Panc1 (cell line): ENCODE measurements around the gene KLHL3. TPM values are rescaled to one million over a fixed set of nuclear protein-coding genes. Genes with fewer than 3 reads are reported as not detected.

ENCODE experiments used
- ATAC-seq: fragments of 200-7000 bp; cut with Tn5 transposase; 2 replicates; pipeline ENCODE4 v1.9.1; 2020; ENCODE audit warnings: mild to moderate bottlenecking, moderate library complexity
- BruUV-seq: library from RNA; stranded (reverse); fragments of 400-500 nt; replicated peaks from 2 replicates; lab custom pipeline; 2021; lab: Mats Ljungman, UMichigan
- CTCF ChIA-PET: fragments of 300-600 bp; sonication (Branson Sonifier 250); formaldehyde crosslinking; loops from one replicate; lab custom pipeline; 2022; ENCODE audit warnings: antibody characterized with exemption; lab: Charles Lee
- POLR2A ChIA-PET: fragments of 300-600 bp; sonication (Branson Sonifier 250); formaldehyde crosslinking; loops from one replicate; lab custom pipeline; 2022; ENCODE audit warnings: antibody characterized with exemption; lab: Charles Lee
- DNase-seq: peaks from one replicate; pipeline ENCODE4 v3.0.0-alpha.2; 2010; ENCODE audit warnings: low read depth, low spot score
- H3K27ac ChIP-seq: 2 replicates; pipeline ENCODE4 v1.5.1; 2011; ENCODE audit warnings: mild to moderate bottlenecking, low read length, inconsistent platforms
- H3K27me3 ChIP-seq: fragments of 200-500 bp; sonication (Bioruptor generic); 2 replicates; pipeline ENCODE4 v1.6.0; 2014; ENCODE audit warnings: low read length, inconsistent platforms; ENCODE audit not compliant: control insufficient read depth, insufficient read depth
- H3K36me3 ChIP-seq: fragments of 200-500 bp; sonication (Bioruptor generic); 2 replicates; pipeline ENCODE4 v1.5.1; 2014; ENCODE audit warnings: inconsistent platforms, mild to moderate bottlenecking, low read length, moderate library complexity; ENCODE audit not compliant: control insufficient read depth, insufficient read depth
- H3K4me1 ChIP-seq: 2 replicates; pipeline ENCODE4 v1.5.1; 2011; ENCODE audit warnings: inconsistent platforms, mild to moderate bottlenecking, low read length, moderate library complexity; ENCODE audit not compliant: control insufficient read depth, insufficient read depth
- H3K4me3 ChIP-seq, 2 experiments: 2 replicates each; pipeline ENCODE4 v1.5.1; 2011 to 2012; ENCODE audit warnings: low read depth in 2 of 2, low read length in 2 of 2, mild to moderate bottlenecking in 2 of 2, inconsistent platforms in 1 of 2, moderate library complexity in 1 of 2
- H3K9me3 ChIP-seq: fragments of 200-500 bp; sonication (Bioruptor generic); 2 replicates; pipeline ENCODE4 v1.5.1; 2014; ENCODE audit warnings: low read depth, mild to moderate bottlenecking, inconsistent platforms, low read length, moderate library complexity; ENCODE audit not compliant: control insufficient read depth, insufficient read depth
- CTCF ChIP-seq: fragments of 450-650 bp; IDR thresholded peaks from 2 replicates; pipeline ENCODE4 v1.5.1; 2017; ENCODE audit warnings: mild to moderate bottlenecking
- POLR2AphosphoS5 ChIP-seq: IDR thresholded peaks from 2 replicates; pipeline ENCODE4 v1.6.1; 2012; ENCODE audit warnings: mild to moderate bottlenecking, low read depth, low read length, moderate library complexity
- SIN3A ChIP-seq: IDR thresholded peaks from 2 replicates; pipeline ENCODE4 v1.6.1; 2012; ENCODE audit warnings: low read depth, mild to moderate bottlenecking, low read length, moderate library complexity, borderline replicate concordance; ENCODE audit not compliant: insufficient read depth
- TCF7L2 ChIP-seq: IDR thresholded peaks from 2 replicates; pipeline ENCODE4 v1.6.1; 2011; ENCODE audit warnings: mild to moderate bottlenecking, low read depth, low read length, inconsistent platforms
- in situ Hi-C: cut with HindIII; loops from 2 replicates; pipeline ENCODE4 v1.10.0; 2016; ENCODE audit warnings: low sequenced_read_pairs, low pct_unique_long_range_greater_than_20kb
- intact Hi-C: fragments of 100-400 bp; cut with micrococcal nuclease; formaldehyde crosslinking; loops from one replicate; pipeline ENCODE4 v1.10.0; 2022; ENCODE audit not compliant: unreplicated experiment
- total RNA-seq: library from RNA; stranded (reverse); gene quantifications from one replicate; pipeline ENCODE4 v1.2.1, GENCODE V29; 2021; ENCODE audit not compliant: unreplicated experiment
- TF ChIP-seq, protein P1 (sequence below), 2 experiments: IDR thresholded peaks; 2 replicates each; pipeline ENCODE4 v1.6.1; 2011 to 2012; ENCODE audit warnings: low read depth in 2 of 2, control low read depth in 1 of 2, low read length in 1 of 2, mild to moderate bottlenecking in 1 of 2, moderate library complexity in 1 of 2; ENCODE audit not compliant: insufficient read depth in 1 of 2

KLHL3 gene
- total RNA-seq, 1 experiment from 2014 or later: 1.9 TPM

- CTCF ChIA-PET: no interaction called here
- in situ Hi-C loops: no loop called here
These were observed 98.8 kb downstream of the KLHL3 start for GRCh38 chr5:137636830-137637714.

DNA sequence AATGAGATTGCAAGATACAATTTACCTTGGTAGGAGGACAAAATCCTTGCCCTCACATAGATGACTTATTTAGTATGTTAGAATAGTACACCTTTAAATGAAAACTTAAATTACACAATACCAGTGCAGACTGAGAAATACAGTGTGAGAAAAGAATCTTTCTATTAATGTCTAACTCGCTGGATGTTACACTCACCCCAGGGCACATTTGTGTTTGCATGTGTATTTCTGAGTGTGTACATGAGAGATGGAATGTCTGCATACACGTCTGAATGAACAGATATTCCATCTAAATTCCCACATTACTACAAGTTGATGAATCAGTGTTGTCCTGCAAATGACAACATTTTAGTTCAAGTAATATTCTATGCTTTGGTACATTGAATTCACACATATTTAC, 99.8 kb downstream of the KLHL3 start:
- no peak overlapping the region for H3K4me3 ChIP-seq
- no peaks in the 10 kb centered on the region for H3K36me3 ChIP-seq
- no peak for ATAC-seq
- H3K4me1 ChIP-seq: no peaks in the 10 kb centered on the region
- in situ Hi-C loops (no loop called here), intact Hi-C loops (no loop called here)
- DNase-seq: no peak
- H3K9me3 ChIP-seq: no peaks in the 10 kb centered on the region
- ChIA-PET POLR2A (no interaction called here), CTCF (no interaction called here)
- H3K27ac ChIP-seq: no peak overlapping the region
- no TSS peak for BruUV-seq
- no peaks in the 10 kb centered on the region for H3K27me3 ChIP-seq
- TF ChIP-seq TCF7L2 (no peak), SIN3A (no peak), CTCF (no peak), POLR2AphosphoS5 (no peak)
- TF ChIP-seq, protein P1, sequence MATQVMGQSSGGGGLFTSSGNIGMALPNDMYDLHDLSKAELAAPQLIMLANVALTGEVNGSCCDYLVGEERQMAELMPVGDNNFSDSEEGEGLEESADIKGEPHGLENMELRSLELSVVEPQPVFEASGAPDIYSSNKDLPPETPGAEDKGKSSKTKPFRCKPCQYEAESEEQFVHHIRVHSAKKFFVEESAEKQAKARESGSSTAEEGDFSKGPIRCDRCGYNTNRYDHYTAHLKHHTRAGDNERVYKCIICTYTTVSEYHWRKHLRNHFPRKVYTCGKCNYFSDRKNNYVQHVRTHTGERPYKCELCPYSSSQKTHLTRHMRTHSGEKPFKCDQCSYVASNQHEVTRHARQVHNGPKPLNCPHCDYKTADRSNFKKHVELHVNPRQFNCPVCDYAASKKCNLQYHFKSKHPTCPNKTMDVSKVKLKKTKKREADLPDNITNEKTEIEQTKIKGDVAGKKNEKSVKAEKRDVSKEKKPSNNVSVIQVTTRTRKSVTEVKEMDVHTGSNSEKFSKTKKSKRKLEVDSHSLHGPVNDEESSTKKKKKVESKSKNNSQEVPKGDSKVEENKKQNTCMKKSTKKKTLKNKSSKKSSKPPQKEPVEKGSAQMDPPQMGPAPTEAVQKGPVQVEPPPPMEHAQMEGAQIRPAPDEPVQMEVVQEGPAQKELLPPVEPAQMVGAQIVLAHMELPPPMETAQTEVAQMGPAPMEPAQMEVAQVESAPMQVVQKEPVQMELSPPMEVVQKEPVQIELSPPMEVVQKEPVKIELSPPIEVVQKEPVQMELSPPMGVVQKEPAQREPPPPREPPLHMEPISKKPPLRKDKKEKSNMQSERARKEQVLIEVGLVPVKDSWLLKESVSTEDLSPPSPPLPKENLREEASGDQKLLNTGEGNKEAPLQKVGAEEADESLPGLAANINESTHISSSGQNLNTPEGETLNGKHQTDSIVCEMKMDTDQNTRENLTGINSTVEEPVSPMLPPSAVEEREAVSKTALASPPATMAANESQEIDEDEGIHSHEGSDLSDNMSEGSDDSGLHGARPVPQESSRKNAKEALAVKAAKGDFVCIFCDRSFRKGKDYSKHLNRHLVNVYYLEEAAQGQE (IDR thresholded peaks at IDR 0.05; ENCODE audit: insufficient read depth in 1 of 2, low read depth in 2 of 2, low read length in 1 of 2): no peak

More at GRCh38 chr5:137636830-137637714, 98.8 kb downstream of the KLHL3 start:
- ATAC-seq (no peak), DNase-seq (no peak)
- H3K27ac ChIP-seq: no peak overlapping the region
- TF ChIP-seq, protein P1 (IDR thresholded peaks at IDR 0.05; ENCODE audit: insufficient read depth in 1 of 2, low read depth in 2 of 2, low read length in 1 of 2): no peak
- TF ChIP-seq CTCF (no peak), POLR2AphosphoS5 (no peak), TCF7L2 (no peak), SIN3A (no peak)
- BruUV-seq: no TSS peak
- no peaks in the 10 kb centered on the region for H3K9me3 ChIP-seq
- H3K4me3 ChIP-seq: no peak overlapping the region
- H3K27me3 ChIP-seq: no peaks in the 10 kb centered on the region
- intact Hi-C loops: no loop called here
- no peaks in the 10 kb centered on the region for H3K4me1 ChIP-seq
- POLR2A ChIA-PET: no interaction called here
- H3K36me3 ChIP-seq: no peaks in the 10 kb centered on the region
